Stimulated activated CD8-positive, alpha-beta memory T cell treated with anti-CD3 and anti-CD28 coated beads, Interleukin-15, amount 100 ng/mL, for 24 hours (primary cell): ENCODE data around the gene SH3RF3.
A peak's percentile ranks its signal among the peaks of the same experiment; 100 is the strongest.

Experiments used
- DNase-seq: peaks from one replicate; pipeline ENCODE4 v3.0.0-alpha.2; 2020; ENCODE audit warnings: low read depth

The SH3RF3 gene

GRCh38 chr2:109202486-109202885, 73.5 kb downstream of the SH3RF3 start:
- no peak for DNase-seq

GRCh38 chr2:109203246-109204011, 74.4 kb downstream of the SH3RF3 start:
- DNase-seq, result no peak

- DNase-seq, result no peak
Observed at GRCh38 chr2:109204412-109204811, 75.4 kb downstream of the SH3RF3 start.

DNA sequence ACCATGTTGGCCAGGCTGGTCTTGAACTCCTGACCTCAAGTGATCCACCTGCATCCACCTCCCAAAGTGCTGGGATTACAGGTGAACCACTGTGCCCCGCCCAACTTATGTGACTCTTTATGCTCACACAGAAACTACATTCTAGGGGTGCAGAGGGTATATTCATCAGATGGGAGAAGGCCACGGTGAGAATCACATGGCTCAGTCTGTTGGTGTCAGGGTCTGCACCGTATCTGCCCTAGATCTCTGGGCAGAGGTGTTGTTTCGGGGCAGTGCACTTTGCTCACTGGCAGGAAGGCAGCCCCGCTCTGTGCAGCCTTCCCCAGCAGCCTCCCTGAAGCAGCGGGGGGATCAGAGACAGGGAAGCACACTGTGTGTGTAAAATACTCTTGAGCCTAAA, 76.4 kb downstream of the SH3RF3 start:
- no peak for DNase-seq

GRCh38 chr2:109206569-109207146, 77.7 kb downstream of the SH3RF3 start:
- DNase-seq, result no peak

DNA sequence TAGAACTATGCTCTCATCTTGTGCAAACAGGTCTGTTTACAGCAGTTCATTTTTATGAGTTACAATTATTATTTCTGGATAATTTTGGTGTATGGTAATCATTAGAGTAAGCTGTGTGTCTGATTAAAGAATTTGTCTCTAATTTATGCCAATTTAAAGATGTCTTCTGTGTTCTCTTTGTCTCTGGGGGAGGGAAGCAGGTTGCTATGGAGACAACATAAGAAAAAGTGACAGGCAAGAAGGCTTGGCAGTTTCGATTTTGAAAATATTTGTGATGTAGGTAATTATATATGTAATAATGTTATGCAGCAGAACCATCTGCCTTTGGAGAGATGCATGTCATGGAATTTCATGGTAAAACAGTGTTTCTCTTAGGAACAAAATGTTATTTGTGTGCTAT, 78.2 kb downstream of the SH3RF3 start:
- DNase-seq, result no peak

- DNase-seq, result no peak
Observed at GRCh38 chr2:109208071-109208950, 79.3 kb downstream of the SH3RF3 start.

- no peak for DNase-seq
Observed at GRCh38 chr2:109208951-109209335, 79.9 kb downstream of the SH3RF3 start.

- no peak for DNase-seq
Observed at GRCh38 chr2:109209412-109209811, 80.4 kb downstream of the SH3RF3 start.

DNA sequence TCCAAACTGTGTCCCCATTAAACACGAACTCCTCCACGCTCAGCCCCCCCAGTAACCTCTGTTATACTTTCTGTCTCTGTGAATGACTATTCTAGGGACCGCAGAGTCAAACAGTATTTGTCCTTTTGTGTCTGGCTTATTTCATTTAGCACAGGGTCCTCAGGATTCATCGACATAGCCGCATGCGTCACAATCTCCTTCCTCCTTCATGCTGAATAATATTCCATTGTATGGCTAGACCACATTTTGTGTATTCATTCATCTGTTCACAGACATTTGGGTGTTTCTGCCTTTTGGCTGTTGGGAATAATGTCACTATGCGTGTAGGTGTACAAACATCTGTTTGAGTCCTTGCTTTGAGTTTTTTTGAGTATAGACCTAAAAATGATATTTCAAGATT, 80.9 kb downstream of the SH3RF3 start:
- DNase-seq, result no peak

DNA sequence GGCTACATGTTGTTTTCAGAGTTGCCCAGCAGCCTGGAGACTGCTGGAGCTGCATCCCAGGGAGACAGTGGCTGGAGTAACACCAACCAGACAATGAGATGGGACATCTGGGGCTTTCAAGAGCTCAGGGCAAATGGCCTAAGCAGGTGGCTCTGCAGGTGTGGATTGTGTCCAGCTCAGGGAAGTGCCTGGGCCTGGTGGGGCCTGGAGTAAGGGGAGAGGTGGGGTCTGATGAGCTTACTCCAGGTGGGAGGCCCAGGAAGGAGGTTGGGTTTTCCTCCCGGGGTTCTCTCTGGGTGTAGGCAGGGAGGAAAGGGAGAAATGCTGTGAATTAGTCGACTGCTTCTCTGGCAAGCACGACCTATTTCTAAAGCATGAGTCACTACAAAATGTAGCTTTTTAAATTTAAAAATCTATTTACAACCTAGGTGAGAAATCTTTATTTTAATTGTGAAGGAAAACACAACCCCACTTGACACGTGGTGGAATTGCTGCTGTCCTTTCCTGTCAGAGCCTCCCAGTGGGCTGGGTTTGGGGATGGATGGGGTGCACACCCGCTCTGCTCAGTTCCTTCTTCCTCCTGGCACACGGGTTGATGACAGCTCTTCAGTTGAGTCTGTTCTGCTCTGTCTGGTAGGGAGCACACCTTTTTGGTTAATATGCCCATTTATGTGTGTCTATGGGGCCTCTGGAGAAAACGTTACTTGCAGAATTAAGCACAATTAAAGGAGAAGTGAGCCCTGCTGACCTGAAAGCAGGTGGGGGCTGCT, 81.6 kb downstream of the SH3RF3 start:
- no peak for DNase-seq

GRCh38 chr2:109211315-109211714, 82.3 kb downstream of the SH3RF3 start:
- DNase-seq, result no peak

DNA sequence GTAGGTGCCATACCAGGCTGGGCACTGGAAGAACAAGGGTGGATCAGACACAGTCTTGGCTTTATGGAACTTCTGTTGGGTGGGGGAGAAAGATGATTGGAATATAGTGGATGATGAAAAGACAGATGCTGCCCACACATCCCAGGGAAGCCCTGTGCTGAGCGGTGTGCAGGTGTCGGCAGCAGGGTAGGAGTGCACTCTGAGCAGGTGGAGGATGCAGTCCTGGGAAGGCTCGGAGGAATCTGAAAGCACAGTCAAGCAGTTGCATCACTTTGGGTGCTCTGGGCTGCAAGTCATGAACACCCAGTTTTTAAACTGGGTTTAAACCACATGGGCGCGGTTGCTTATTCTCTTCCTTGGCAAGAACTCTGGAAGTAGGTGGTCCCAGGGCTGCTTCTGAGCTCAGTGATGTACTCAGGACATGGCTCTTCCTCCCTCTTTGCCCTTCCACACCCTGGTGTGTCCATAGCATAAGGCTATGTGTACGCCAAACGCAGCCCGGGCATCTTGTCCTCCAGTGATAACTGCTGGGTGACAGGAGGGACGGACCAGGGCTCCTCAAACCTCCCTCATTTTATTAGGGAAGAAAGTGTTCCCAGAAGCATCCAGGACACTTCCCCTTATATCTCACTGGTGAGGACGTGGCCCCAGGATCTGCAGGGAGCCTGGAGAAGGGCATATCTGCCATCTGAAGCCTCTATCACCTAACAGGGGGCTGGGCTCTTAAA, 84.0 kb downstream of the SH3RF3 start:
- DNase-seq, result no peak

- DNase-seq, result peak; percentile 6
Observed at GRCh38 chr2:109213646-109214433, 84.8 kb downstream of the SH3RF3 start.

- DNase-seq, result no peak
Observed at GRCh38 chr2:109214651-109215371, 85.8 kb downstream of the SH3RF3 start.

DNA sequence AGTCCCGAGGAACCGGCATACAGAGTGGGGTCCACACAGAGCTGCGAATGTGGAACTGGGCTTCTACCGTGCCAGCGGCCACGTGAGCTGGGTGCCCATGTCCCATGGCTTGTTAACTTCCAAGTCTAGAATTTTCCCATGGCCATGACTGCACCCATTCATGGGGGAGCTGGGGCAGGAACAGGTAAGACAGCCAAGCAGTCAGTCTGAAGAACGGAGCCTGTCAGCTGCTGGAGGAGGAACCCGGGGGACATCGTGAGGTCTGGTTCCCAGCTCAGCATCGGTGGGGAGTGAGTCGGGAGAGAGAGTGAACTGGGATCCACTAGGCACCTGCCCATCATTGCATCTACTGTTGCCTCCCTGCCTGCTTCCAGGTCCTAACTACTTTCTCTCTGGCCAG, 86.9 kb downstream of the SH3RF3 start:
- no peak for DNase-seq

DNA sequence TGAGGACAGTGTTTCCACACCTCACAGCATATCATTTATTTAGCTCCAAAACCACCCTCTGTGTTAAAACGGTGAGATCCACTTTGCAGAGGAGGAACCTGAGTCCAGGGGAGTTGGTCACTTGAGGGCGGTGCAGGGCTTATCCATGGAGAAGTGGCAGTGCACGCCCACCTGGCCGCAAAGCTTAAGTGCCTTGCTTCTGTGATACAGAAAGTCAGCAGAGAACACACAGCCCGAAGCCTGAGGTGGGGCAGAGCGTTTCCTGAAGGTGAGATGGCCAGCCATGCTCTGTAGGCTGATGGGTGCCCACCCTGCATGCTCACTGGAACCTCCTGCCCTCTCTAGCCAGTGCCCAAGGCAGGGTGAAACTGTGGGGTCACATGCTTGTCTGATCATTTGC, 87.3 kb downstream of the SH3RF3 start:
- no peak for DNase-seq

- DNase-seq, result no peak
Observed at GRCh38 chr2:109217362-109218086, 88.5 kb downstream of the SH3RF3 start.

- DNase-seq, result no peak
Observed at GRCh38 chr2:109218087-109218791, 89.2 kb downstream of the SH3RF3 start.
